HepG2 (cell line): ENCODE measurements around the gene FRMD5. TPM values are rescaled to one million over a fixed set of nuclear protein-coding genes. Genes with fewer than 3 reads are reported as not detected.
A peak's percentile ranks its signal among the peaks of the same experiment; 100 is the strongest.

ENCODE experiments used
- CENPT ChIP-seq: sonication (generic); formaldehyde crosslinking; IDR thresholded peaks from 2 replicates; pipeline ENCODE4 v1.8.0; 2022; ENCODE audit warnings: low read depth, mild to moderate bottlenecking, moderate library complexity, missing genetic modification reagents
- CREM ChIP-seq, 2 experiments: sonication (generic) in 1 of 2; formaldehyde crosslinking in 1 of 2; IDR thresholded peaks; 2 replicates each; pipeline versions ENCODE4 v1.4.0 to v1.6.1; 2016 to 2020; ENCODE audit warnings: antibody characterized with exemption in 1 of 2, mild to moderate bottlenecking in 1 of 2, missing genetic modification reagents in 1 of 2
- ELF3 ChIP-seq: IDR thresholded peaks from 2 replicates; pipeline ENCODE4 v1.6.1; 2016; ENCODE audit warnings: missing genetic modification reagents, missing compliant biosample characterization
- FLYWCH1 ChIP-seq: sonication (generic); formaldehyde crosslinking; IDR thresholded peaks from 2 replicates; pipeline ENCODE4 v1.8.1; 2023; ENCODE audit warnings: mild to moderate bottlenecking, missing genetic modification reagents
- KMT2B ChIP-seq: IDR thresholded peaks from 2 replicates; pipeline ENCODE4 v1.6.1; 2016; ENCODE audit warnings: missing genetic modification reagents, missing compliant biosample characterization
- MXD1 ChIP-seq: sonication (generic); formaldehyde crosslinking; IDR thresholded peaks from 2 replicates; pipeline ENCODE4 v1.4.0; 2020; ENCODE audit warnings: mild to moderate bottlenecking, missing genetic modification reagents
- NFYC ChIP-seq: IDR thresholded peaks from 2 replicates; pipeline ENCODE4 v1.6.1; 2016; ENCODE audit warnings: missing genetic modification reagents, missing compliant biosample characterization
- PAWR ChIP-seq: sonication (generic); formaldehyde crosslinking; IDR thresholded peaks from 2 replicates; pipeline ENCODE4 v1.4.0; 2020; ENCODE audit warnings: missing genetic modification reagents, mild to moderate bottlenecking, borderline replicate concordance
- PHF20 ChIP-seq: sonication (generic); formaldehyde crosslinking; IDR thresholded peaks from 2 replicates; pipeline ENCODE4 v1.5.0; 2020; ENCODE audit warnings: mild to moderate bottlenecking, missing genetic modification reagents
- RXRA ChIP-seq: sonication (generic); formaldehyde crosslinking; IDR thresholded peaks from 2 replicates; pipeline ENCODE4 v1.5.1; 2020; ENCODE audit warnings: missing genetic modification reagents
- RXRB ChIP-seq: IDR thresholded peaks from 2 replicates; pipeline ENCODE4 v1.6.1; 2016; ENCODE audit warnings: borderline replicate concordance, missing genetic modification reagents, missing compliant biosample characterization
- SKI ChIP-seq: fragments of 450-650 bp; IDR thresholded peaks from one replicate; pipeline ENCODE4 v1.6.1; 2018; ENCODE audit warnings: mild to moderate bottlenecking; ENCODE audit not compliant: partially characterized antibody
- TBP ChIP-seq: sonication (generic); formaldehyde crosslinking; IDR thresholded peaks from 2 replicates; pipeline ENCODE4 v1.5.0; 2020; ENCODE audit warnings: missing genetic modification reagents
- UBTF ChIP-seq: sonication (generic); formaldehyde crosslinking; IDR thresholded peaks from 2 replicates; pipeline ENCODE4 v1.4.0; 2020; ENCODE audit warnings: mild to moderate bottlenecking, missing genetic modification reagents
- ZBTB39 ChIP-seq: sonication (generic); formaldehyde crosslinking; IDR thresholded peaks from 2 replicates; pipeline ENCODE4 v1.5.0; 2020; ENCODE audit warnings: missing genetic modification reagents
- ZBTB7B ChIP-seq: sonication (generic); formaldehyde crosslinking; IDR thresholded peaks from 2 replicates; pipeline ENCODE4 v1.4.0; 2020; ENCODE audit warnings: missing genetic modification reagents
- ZNF101 ChIP-seq: sonication (generic); formaldehyde crosslinking; IDR thresholded peaks from 2 replicates; pipeline ENCODE4 v1.4.0; 2020; ENCODE audit warnings: mild to moderate bottlenecking, low read depth, missing genetic modification reagents, borderline replicate concordance
- ZNF460 ChIP-seq: sonication (generic); formaldehyde crosslinking; IDR thresholded peaks from 2 replicates; pipeline ENCODE4 v1.5.1; 2020; ENCODE audit warnings: missing genetic modification reagents, mild to moderate bottlenecking, borderline replicate concordance
- ZNF710 ChIP-seq: sonication (generic); formaldehyde crosslinking; IDR thresholded peaks from 2 replicates; pipeline ENCODE4 v1.5.0; 2020; ENCODE audit warnings: mild to moderate bottlenecking, missing genetic modification reagents, borderline replicate concordance
- ZNF792 ChIP-seq: IDR thresholded peaks from 2 replicates; pipeline ENCODE4 v1.6.1; 2016
- polyA plus RNA-seq, 8 experiments: library from polyadenylated mRNA; depleted of rRNA in 3 of 8; stranded (reverse) in 7 of 8; unstranded in 1 of 8; fragments of >200 nt; fragmentation: Illumina TruSeq in 4 of 8; extraction: Trizol in 4 of 8; gene quantifications; 2 replicates each; pipeline versions ENCODE4 v1.2.1 to v1.2.3, GENCODE V29; 2011 to 2016; ENCODE audit warnings: low read depth in 4 of 8, missing spikeins in 1 of 8, mixed read lengths in 1 of 8; ENCODE audit not compliant: insufficient read depth in 1 of 8
- total RNA-seq, 5 experiments: library from RNA; depleted of rRNA; stranded (reverse); fragments of >200 nt; fragmentation: Illumina TruSeq; extraction: Trizol; gene quantifications; 2 replicates each; pipeline ENCODE4 v1.2.3, GENCODE V29; 2016; ENCODE audit warnings: low read depth in 1 of 5

The FRMD5 gene
- total and polyA plus RNA-seq, 2 of the 13 experiments (the other 11 are each of a cell fraction or from before 2014, with no cell fraction given), result 0.93 to 1.5 TPM

DNA sequence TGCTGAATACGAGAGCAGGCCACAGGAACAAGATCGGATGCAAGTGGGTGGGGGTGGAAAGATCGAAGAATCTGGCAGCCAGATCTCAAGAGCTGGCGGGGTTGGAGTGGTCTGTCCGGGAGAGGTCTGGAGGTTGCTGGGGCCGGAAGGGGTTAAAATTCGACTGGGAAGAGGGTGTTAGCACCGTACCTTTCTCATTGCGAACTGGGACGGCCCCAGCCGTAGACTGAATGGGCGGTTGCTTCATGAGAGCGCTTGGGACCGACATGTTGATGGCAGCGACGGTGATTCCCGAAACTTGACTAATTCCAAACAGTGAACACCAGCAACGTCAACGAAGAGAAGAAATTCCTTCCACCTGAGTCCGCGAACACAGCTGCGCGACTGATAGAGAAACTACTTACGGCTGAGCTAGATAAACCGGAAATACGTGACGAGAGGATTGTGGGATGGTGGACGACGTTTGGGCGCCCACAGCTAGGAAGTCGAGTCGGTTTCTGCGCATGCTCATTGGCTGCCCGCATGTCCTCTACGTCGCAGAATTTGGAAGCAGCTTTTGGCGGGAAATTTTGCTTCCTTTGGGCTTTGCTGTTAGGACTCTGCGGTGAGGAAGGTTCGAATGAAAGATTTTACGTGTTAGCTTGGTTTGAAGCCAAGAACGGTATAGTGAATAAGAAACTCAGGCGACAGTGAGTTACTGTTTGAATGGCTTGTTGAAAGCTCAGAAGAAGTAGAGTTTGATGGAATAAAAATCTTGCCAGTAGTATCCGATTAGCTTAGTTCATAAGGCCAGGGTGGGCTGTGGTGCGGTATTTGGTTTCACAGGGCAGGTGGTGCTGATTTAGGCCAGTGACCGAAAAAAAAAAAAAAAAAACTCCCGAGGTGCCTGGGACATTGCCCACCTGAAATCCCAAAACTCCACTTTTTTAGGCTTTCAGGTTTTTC lies 370.5 kb downstream of the FRMD5 start, which contains the start of gene MFAP1 (continued):
- 0 out of 2 replicates have a peak, but pooled peaks have one; percentile 14 for TF ChIP-seq FLYWCH1 (CRISPR knock-in tag)
- no peak for TF ChIP-seq ZBTB39 (CRISPR knock-in tag)
- no peak; the same call in 1 of the 2 replicates for TF ChIP-seq RXRA
- TF ChIP-seq CENPT (CRISPR knock-in tag), result no peak
- TF ChIP-seq TBP, result no peak
- TF ChIP-seq ZBTB7B, result no peak
- peak; percentile 95 for TF ChIP-seq PHF20 (CRISPR knock-in tag)
- TF ChIP-seq ZNF792 (CRISPR knock-in tag), result peak; percentile 96
- TF ChIP-seq MXD1 (CRISPR knock-in tag), result no peak
- TF ChIP-seq CREM (IDR thresholded peaks at IDR 0.05), result peak; percentile 88
- no peak for TF ChIP-seq CREM (CRISPR knock-in tag; IDR thresholded peaks at IDR 0.05)
- TF ChIP-seq RXRB (CRISPR knock-in tag), result peak; percentile 45; the same call in 1 of the 2 replicates
- TF ChIP-seq ZNF710 (CRISPR knock-in tag), result 0 out of 2 replicates have a peak, but pooled peaks have one; percentile 27
- no peak for TF ChIP-seq ZNF101
- TF ChIP-seq KMT2B, result peak; percentile 97
- no peak; the same call in 1 of the 2 replicates for TF ChIP-seq UBTF
- TF ChIP-seq SKI, result peak; percentile 44
- TF ChIP-seq PAWR (CRISPR knock-in tag), result no peak
- TF ChIP-seq NFYC (CRISPR knock-in tag), result peak; percentile 53; the same call in 1 of the 2 replicates
- TF ChIP-seq ZNF460 (CRISPR knock-in tag), result no peak
- TF ChIP-seq ELF3, result peak; percentile 62; the same call in 1 of the 2 replicates
